ENCODE data around the gene NSMCE1.

DNA sequence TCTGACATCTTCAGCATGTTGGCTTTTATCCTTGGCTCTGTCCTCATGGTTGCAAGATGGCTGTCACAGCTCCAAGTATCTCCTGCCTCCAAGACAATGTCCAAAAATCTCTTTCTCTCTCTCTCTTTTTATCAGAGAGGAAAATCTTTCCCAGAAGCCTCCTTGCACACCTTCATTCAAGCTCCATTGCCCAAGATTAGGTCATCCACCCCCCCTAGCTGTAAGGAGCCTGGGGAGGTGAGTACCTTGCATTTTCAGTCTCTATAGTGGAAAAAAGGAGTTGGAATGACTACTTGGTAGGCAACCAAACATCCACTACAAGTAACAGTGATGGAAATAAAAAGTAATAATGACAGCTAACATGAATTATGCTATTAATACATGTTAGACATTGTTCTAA lies 22.0 kb upstream of the NSMCE1 start:
- TF ChIP-seq, protein P1, sequence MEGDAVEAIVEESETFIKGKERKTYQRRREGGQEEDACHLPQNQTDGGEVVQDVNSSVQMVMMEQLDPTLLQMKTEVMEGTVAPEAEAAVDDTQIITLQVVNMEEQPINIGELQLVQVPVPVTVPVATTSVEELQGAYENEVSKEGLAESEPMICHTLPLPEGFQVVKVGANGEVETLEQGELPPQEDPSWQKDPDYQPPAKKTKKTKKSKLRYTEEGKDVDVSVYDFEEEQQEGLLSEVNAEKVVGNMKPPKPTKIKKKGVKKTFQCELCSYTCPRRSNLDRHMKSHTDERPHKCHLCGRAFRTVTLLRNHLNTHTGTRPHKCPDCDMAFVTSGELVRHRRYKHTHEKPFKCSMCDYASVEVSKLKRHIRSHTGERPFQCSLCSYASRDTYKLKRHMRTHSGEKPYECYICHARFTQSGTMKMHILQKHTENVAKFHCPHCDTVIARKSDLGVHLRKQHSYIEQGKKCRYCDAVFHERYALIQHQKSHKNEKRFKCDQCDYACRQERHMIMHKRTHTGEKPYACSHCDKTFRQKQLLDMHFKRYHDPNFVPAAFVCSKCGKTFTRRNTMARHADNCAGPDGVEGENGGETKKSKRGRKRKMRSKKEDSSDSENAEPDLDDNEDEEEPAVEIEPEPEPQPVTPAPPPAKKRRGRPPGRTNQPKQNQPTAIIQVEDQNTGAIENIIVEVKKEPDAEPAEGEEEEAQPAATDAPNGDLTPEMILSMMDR (IDR thresholded peaks at IDR 0.05; ENCODE audit: control extremely low read depth in 1 of 3, insufficient read depth in 1 of 3, low read depth in 1 of 3, low read length in 3 of 3): no peak
- no peak for TF ChIP-seq EP300 (IDR thresholded peaks at IDR 0.05; ENCODE audit: borderline replicate concordance in 1 of 2, low read depth in 2 of 2, low read length in 2 of 2)
- no peak for TF ChIP-seq HDAC6 (IDR thresholded peaks at IDR 0.05; ENCODE audit: low read depth, low read length)
- no peak for TF ChIP-seq JUN (IDR thresholded peaks at IDR 0.05; ENCODE audit: low read depth, low read length)
- TF ChIP-seq GABPA (IDR thresholded peaks at IDR 0.05; ENCODE audit: borderline replicate concordance, insufficient read depth, low read length): no peak
- TF ChIP-seq, protein P2, sequence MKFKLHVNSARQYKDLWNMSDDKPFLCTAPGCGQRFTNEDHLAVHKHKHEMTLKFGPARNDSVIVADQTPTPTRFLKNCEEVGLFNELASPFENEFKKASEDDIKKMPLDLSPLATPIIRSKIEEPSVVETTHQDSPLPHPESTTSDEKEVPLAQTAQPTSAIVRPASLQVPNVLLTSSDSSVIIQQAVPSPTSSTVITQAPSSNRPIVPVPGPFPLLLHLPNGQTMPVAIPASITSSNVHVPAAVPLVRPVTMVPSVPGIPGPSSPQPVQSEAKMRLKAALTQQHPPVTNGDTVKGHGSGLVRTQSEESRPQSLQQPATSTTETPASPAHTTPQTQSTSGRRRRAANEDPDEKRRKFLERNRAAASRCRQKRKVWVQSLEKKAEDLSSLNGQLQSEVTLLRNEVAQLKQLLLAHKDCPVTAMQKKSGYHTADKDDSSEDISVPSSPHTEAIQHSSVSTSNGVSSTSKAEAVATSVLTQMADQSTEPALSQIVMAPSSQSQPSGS (IDR thresholded peaks at IDR 0.05; ENCODE audit: low read length): no peak

Measured in H1 (cell line).